ENCODE measurements around the gene MUC22.

MUC22 gene

DNA sequence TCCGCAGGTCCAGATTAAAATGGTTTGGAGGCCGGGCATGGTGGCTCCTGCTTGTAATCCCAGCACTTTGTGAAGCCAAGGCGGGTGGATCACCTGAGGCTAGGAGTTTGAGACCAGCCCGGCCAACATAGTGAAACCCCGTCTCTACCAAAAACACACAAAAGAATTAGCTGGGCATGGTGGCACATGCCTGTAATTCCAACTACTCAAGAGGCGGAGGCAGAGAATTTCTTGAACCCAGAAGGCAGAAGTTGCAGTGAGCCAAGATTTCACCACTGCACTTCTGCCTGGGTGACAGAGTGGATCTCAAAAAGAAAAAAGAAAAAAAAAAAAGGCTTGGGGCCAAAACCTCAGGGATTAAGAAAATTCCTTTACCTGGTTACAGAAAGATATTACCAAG lies 71.6 kb downstream of the MUC22 start:
- Histone ChIP-seq H3K4me1 (ENCODE audit: insufficient read depth, low read length, severe bottlenecking) (no peaks in the 10 kb centered on the region), H3F3A (ENCODE audit: insufficient read depth, low read length) (no peaks in the 10 kb centered on the region; the same call in 1 of the 2 replicates), H3K4me2 (ENCODE audit: low read length) (no peak overlapping the region), H3K9me2 (ENCODE audit: low read depth, low read length) (no peaks in the 10 kb centered on the region), H3K36me3 (ENCODE audit: insufficient read depth, low read length) (no peaks in the 10 kb centered on the region), H2AFZ (ENCODE audit: low read length) (no peak overlapping the region), H3K4me3 (ENCODE audit: low read depth, low read length, poor library complexity, severe bottlenecking) (no peak overlapping the region), H3K79me2 (ENCODE audit: insufficient read depth, low read length) (no peaks in the 10 kb centered on the region), H3K9me3 (ENCODE audit: low read length) (no peaks in the 10 kb centered on the region), H4K20me1 (ENCODE audit: insufficient read depth, low read length) (no peaks in the 10 kb centered on the region), H3K9ac (ENCODE audit: low read length) (no peak overlapping the region), H3K27ac (ENCODE audit: low read depth, low read length, poor library complexity, severe bottlenecking) (no peak overlapping the region), H3K27me3 (ENCODE audit: insufficient read depth, low read length) (0 out of 2 replicates have a peak, but pooled peaks cover 6% of the 10 kb centered on the region)
- no peak for TF ChIP-seq CTCF (IDR thresholded peaks at IDR 0.05; ENCODE audit: low read length)
- TF ChIP-seq EZH2 (IDR thresholded peaks at IDR 0.05; ENCODE audit: borderline replicate concordance, low read length), result no peak

DNA sequence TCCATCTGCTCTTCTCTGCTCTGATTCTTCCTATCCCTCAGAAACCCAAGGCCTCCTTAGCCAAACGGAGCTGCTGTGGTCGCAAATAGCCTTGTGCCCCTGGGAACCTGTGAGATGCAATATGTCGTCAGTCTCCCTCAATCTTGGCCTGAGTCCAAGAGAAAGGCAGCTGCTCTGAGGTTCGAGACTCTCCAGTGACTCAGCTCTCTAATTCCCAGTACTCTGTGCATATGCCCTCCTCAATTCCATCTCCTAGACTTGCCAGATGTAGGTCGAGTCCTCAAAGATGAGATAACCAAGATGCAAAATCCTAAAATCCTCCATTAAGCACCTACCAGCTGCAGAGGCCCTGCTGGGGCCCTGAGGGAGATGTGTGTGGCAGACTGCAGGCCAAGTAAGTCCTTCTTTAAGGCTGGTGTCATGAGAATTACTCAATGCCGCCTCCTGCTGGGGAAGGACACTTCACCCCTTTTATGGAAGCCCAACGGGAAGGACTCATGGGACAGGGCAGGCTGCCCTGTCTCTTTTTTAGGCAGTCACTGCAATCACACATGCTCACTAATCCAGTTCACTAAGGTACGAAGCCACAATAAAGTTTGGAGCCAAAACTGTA lies 73.6 kb downstream of the MUC22 start:
- Histone ChIP-seq H3K9me2 (ENCODE audit: low read depth, low read length) (no peaks in the 10 kb centered on the region), H3K4me3 (ENCODE audit: low read depth, low read length, poor library complexity, severe bottlenecking) (no peak overlapping the region), H3K27me3 (ENCODE audit: insufficient read depth, low read length) (0 out of 2 replicates have a peak, but pooled peaks cover 6% of the 10 kb centered on the region), H2AFZ (ENCODE audit: low read length) (no peak overlapping the region), H3K36me3 (ENCODE audit: insufficient read depth, low read length) (no peaks in the 10 kb centered on the region), H3K4me2 (ENCODE audit: low read length) (no peak overlapping the region), H3K27ac (ENCODE audit: low read depth, low read length, poor library complexity, severe bottlenecking) (no peak overlapping the region), H3F3A (ENCODE audit: insufficient read depth, low read length) (no peaks in the 10 kb centered on the region; the same call in 1 of the 2 replicates), H3K9me3 (ENCODE audit: low read length) (no peaks in the 10 kb centered on the region), H3K4me1 (ENCODE audit: insufficient read depth, low read length, severe bottlenecking) (no peaks in the 10 kb centered on the region), H3K79me2 (ENCODE audit: insufficient read depth, low read length) (no peaks in the 10 kb centered on the region), H4K20me1 (ENCODE audit: insufficient read depth, low read length) (no peaks in the 10 kb centered on the region), H3K9ac (ENCODE audit: low read length) (no peak overlapping the region)
- no peak for TF ChIP-seq EZH2 (IDR thresholded peaks at IDR 0.05; ENCODE audit: borderline replicate concordance, low read length)
- peak; percentile 35; the same call in 1 of the 2 replicates for TF ChIP-seq CTCF (IDR thresholded peaks at IDR 0.05; ENCODE audit: low read length)
